ENCODE data around the gene MYO18A.

MYO18A gene

DNA sequence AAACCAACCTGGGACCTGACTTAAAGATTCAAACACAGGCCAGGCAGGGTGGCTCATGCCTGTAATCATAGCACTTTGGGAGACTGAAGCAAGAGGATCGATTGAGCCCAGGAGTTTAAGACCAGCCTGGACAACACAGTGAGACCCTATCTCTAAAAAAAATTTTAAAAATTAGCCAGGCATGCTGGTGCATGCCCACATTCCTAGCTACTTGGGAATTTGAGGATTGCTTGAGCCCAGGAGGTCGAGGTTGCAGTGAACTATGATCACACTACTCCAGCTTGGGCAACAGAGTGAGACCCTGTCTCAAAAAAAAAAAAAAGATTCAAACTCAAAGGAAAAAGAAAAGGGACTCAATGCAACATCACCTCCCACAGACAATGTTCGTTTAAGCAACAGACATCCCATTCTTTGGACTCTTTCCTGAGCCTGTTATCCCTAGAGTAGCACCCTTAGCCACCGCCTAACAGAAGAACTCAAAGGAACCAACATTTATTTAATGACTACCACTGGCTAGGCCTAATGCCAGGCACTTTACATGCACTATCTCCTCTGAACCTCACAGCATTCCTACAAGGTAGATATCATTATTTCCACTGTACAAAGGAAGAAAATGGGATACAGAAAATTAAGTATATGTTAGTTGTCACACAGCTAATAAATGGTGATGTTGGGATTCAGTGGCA is 12.7 kb downstream of the MYO18A start:
- Histone ChIP-seq H3K4me3 (ENCODE audit: low read depth in 1 of 2, low read length in 2 of 2) (no peak overlapping the region), H3K36me3 (ENCODE audit: control insufficient read depth in 1 of 2, insufficient read depth in 2 of 2, low read length in 2 of 2) (peaks cover 0 to 31% of the 10 kb centered on the region in 2 donors), H3K9ac (ENCODE audit: low read depth in 1 of 2, low read length in 2 of 2) (no peak overlapping the region), H3K9me3 (ENCODE audit: control insufficient read depth in 1 of 2, low read length in 2 of 2) (no peaks in the 10 kb centered on the region), H3K27me3 (ENCODE audit: control insufficient read depth in 1 of 2, insufficient read depth in 2 of 2, low read length in 2 of 2) (no peaks in the 10 kb centered on the region), H3K27ac (ENCODE audit: low read depth, low read length) (no peak overlapping the region), H3K4me1 (ENCODE audit: control insufficient read depth in 1 of 2, insufficient read depth in 2 of 2, low read length in 2 of 2) (peaks cover 19 to 29% of the 10 kb centered on the region in 2 donors)

- Histone ChIP-seq H3K4me3 (ENCODE audit: low read depth in 1 of 2, low read length in 2 of 2) (no peak overlapping the region), H3K4me1 (ENCODE audit: control insufficient read depth in 1 of 2, insufficient read depth in 2 of 2, low read length in 2 of 2) (peaks cover 30 to 40% of the 10 kb centered on the region in 2 donors), H3K27ac (ENCODE audit: low read depth, low read length) (no peak overlapping the region), H3K36me3 (ENCODE audit: control insufficient read depth in 1 of 2, insufficient read depth in 2 of 2, low read length in 2 of 2) (peaks cover 0 to 31% of the 10 kb centered on the region in 2 donors), H3K27me3 (ENCODE audit: control insufficient read depth in 1 of 2, insufficient read depth in 2 of 2, low read length in 2 of 2) (no peaks in the 10 kb centered on the region), H3K9ac (ENCODE audit: low read depth in 1 of 2, low read length in 2 of 2) (no peak overlapping the region), H3K9me3 (ENCODE audit: control insufficient read depth in 1 of 2, low read length in 2 of 2) (no peaks in the 10 kb centered on the region)
Measured at GRCh38 chr17:29166507-29166887, 13.7 kb downstream of the MYO18A start.

GRCh38 chr17:29165800-29166506 is 14.2 kb downstream of the MYO18A start:
- Histone ChIP-seq H3K4me3 (ENCODE audit: low read depth in 1 of 2, low read length in 2 of 2) (no peak overlapping the region), H3K36me3 (ENCODE audit: control insufficient read depth in 1 of 2, insufficient read depth in 2 of 2, low read length in 2 of 2) (peaks cover 0 to 31% of the 10 kb centered on the region in 2 donors), H3K9ac (ENCODE audit: low read depth in 1 of 2, low read length in 2 of 2) (no peak overlapping the region), H3K9me3 (ENCODE audit: control insufficient read depth in 1 of 2, low read length in 2 of 2) (no peaks in the 10 kb centered on the region), H3K4me1 (ENCODE audit: control insufficient read depth in 1 of 2, insufficient read depth in 2 of 2, low read length in 2 of 2) (peaks cover 30 to 40% of the 10 kb centered on the region in 2 donors), H3K27ac (ENCODE audit: low read depth, low read length) (no peak overlapping the region), H3K27me3 (ENCODE audit: control insufficient read depth in 1 of 2, insufficient read depth in 2 of 2, low read length in 2 of 2) (no peaks in the 10 kb centered on the region)

DNA sequence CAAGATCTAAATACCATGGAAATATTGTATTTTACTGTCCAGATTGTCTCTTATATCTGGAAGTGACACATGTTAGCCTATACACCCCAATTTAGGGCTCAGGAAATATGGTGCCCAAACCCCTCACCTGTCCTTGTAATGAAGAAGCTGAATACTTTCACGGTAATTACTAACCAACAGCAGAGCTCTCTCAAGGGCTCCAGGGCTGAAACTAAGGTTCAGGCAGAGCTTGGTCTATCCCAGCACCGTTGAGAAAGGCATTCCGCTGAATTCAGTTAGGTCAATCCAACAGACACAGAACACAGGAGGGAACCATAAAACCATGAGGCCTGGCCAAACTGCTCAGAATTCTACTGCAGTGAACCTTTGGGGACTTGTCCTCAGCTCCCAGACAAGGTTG is 14.9 kb downstream of the MYO18A start:
- H3K9ac ChIP-seq (ENCODE audit: low read depth in 1 of 2, low read length in 2 of 2), result no peak overlapping the region
- no peaks in the 10 kb centered on the region for H3K27me3 ChIP-seq (ENCODE audit: control insufficient read depth in 1 of 2, insufficient read depth in 2 of 2, low read length in 2 of 2)
- H3K4me3 ChIP-seq (ENCODE audit: low read depth in 1 of 2, low read length in 2 of 2), result no peak overlapping the region
- no peak overlapping the region for H3K27ac ChIP-seq (ENCODE audit: low read depth, low read length)
- no peaks in the 10 kb centered on the region for H3K9me3 ChIP-seq (ENCODE audit: control insufficient read depth in 1 of 2, low read length in 2 of 2)
- H3K36me3 ChIP-seq (ENCODE audit: control insufficient read depth in 1 of 2, insufficient read depth in 2 of 2, low read length in 2 of 2), result peaks cover 0 to 31% of the 10 kb centered on the region in 2 donors
- peaks cover 33 to 42% of the 10 kb centered on the region in 2 donors for H3K4me1 ChIP-seq (ENCODE audit: control insufficient read depth in 1 of 2, insufficient read depth in 2 of 2, low read length in 2 of 2)

- H3K27me3 ChIP-seq (ENCODE audit: control insufficient read depth in 1 of 2, insufficient read depth in 2 of 2, low read length in 2 of 2), result no peaks in the 10 kb centered on the region
- no peak overlapping the region for H3K4me3 ChIP-seq (ENCODE audit: low read depth in 1 of 2, low read length in 2 of 2)
- no peak overlapping the region for H3K9ac ChIP-seq (ENCODE audit: low read depth in 1 of 2, low read length in 2 of 2)
- H3K36me3 ChIP-seq (ENCODE audit: control insufficient read depth in 1 of 2, insufficient read depth in 2 of 2, low read length in 2 of 2), result peaks cover 0 to 27% of the 10 kb centered on the region in 2 donors
- H3K9me3 ChIP-seq (ENCODE audit: control insufficient read depth in 1 of 2, low read length in 2 of 2), result no peaks in the 10 kb centered on the region
- H3K4me1 ChIP-seq (ENCODE audit: control insufficient read depth in 1 of 2, insufficient read depth in 2 of 2, low read length in 2 of 2), result peaks cover 44 to 49% of the 10 kb centered on the region in 2 donors
- H3K27ac ChIP-seq (ENCODE audit: low read depth, low read length), result no peak overlapping the region
Measured at GRCh38 chr17:29163563-29163962, 16.6 kb downstream of the MYO18A start.

DNA sequence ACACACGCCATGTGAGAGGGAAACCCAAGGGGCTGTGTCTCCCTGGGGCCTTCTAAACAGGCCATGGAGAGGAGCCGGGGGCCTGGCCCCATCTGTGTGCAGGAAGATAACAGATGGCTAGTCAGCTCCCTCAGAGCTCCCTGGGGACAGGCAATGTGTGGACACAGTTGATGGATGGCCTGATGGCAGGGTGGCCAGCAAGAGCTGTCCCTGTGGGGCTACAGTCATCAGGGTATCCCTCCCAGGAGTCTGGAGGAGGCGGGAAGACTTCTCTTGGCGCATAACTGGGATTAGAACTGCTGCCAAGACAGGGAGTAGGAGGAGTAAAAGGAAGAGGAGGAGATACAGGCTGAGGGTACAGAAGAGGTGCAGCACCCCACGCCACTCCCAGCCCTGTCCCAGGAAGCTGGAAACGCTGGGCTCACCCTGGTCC is 17.3 kb downstream of the MYO18A start:
- no peaks in the 10 kb centered on the region for H3K27me3 ChIP-seq (ENCODE audit: control insufficient read depth in 1 of 2, insufficient read depth in 2 of 2, low read length in 2 of 2)
- H3K36me3 ChIP-seq (ENCODE audit: control insufficient read depth in 1 of 2, insufficient read depth in 2 of 2, low read length in 2 of 2), result peaks cover 0 to 27% of the 10 kb centered on the region in 2 donors
- no peak overlapping the region for H3K9ac ChIP-seq (ENCODE audit: low read depth in 1 of 2, low read length in 2 of 2)
- H3K4me1 ChIP-seq (ENCODE audit: control insufficient read depth in 1 of 2, insufficient read depth in 2 of 2, low read length in 2 of 2), result peaks cover 50 to 55% of the 10 kb centered on the region in 2 donors
- H3K4me3 ChIP-seq (ENCODE audit: low read depth in 1 of 2, low read length in 2 of 2), result no peak overlapping the region
- no peaks in the 10 kb centered on the region for H3K9me3 ChIP-seq (ENCODE audit: control insufficient read depth in 1 of 2, low read length in 2 of 2)
- H3K27ac ChIP-seq (ENCODE audit: low read depth, low read length), result no peak overlapping the region

GRCh38 chr17:29162082-29162908 is 17.9 kb downstream of the MYO18A start:
- Histone ChIP-seq H3K27me3 (ENCODE audit: control insufficient read depth in 1 of 2, insufficient read depth in 2 of 2, low read length in 2 of 2) (no peaks in the 10 kb centered on the region), H3K4me1 (ENCODE audit: control insufficient read depth in 1 of 2, insufficient read depth in 2 of 2, low read length in 2 of 2) (peaks cover 57 to 62% of the 10 kb centered on the region in 2 donors), H3K9me3 (ENCODE audit: control insufficient read depth in 1 of 2, low read length in 2 of 2) (no peaks in the 10 kb centered on the region), H3K4me3 (ENCODE audit: low read depth in 1 of 2, low read length in 2 of 2) (no peak overlapping the region), H3K27ac (ENCODE audit: low read depth, low read length) (no peak overlapping the region), H3K9ac (ENCODE audit: low read depth in 1 of 2, low read length in 2 of 2) (no peak overlapping the region), H3K36me3 (ENCODE audit: control insufficient read depth in 1 of 2, insufficient read depth in 2 of 2, low read length in 2 of 2) (peaks cover 0 to 27% of the 10 kb centered on the region in 2 donors)

DNA sequence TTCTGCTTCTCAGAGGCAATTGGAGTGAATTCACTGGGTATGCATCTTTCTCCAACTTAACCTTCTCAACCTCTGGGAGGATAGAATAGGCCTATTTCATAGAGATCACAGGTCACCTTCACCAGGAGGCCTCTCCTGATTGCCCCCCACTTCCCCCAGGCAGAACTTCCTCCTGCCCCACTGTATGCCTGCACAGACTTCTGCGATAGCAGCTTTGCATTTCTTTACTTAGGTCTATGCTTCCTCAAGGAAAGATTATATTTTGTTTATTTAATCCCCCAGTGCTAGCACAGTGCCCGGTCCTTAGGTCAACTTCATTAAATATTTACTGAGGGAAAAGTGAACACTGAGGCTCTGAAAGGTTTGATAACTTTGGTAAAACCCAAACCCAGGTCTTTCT is 19.9 kb downstream of the MYO18A start:
- Histone ChIP-seq H3K9ac (ENCODE audit: low read depth in 1 of 2, low read length in 2 of 2) (peak overlapping the region; percentile 16 to 49), H3K4me3 (ENCODE audit: low read depth in 1 of 2, low read length in 2 of 2) (peak overlapping the region in 1 of 2 donors; percentile 31), H3K4me1 (ENCODE audit: control insufficient read depth in 1 of 2, insufficient read depth in 2 of 2, low read length in 2 of 2) (peaks cover 77 to 82% of the 10 kb centered on the region in 2 donors), H3K36me3 (ENCODE audit: control insufficient read depth in 1 of 2, insufficient read depth in 2 of 2, low read length in 2 of 2) (peaks cover 0 to 13% of the 10 kb centered on the region in 2 donors), H3K27me3 (ENCODE audit: control insufficient read depth in 1 of 2, insufficient read depth in 2 of 2, low read length in 2 of 2) (no peaks in the 10 kb centered on the region), H3K9me3 (ENCODE audit: control insufficient read depth in 1 of 2, low read length in 2 of 2) (no peaks in the 10 kb centered on the region), H3K27ac (ENCODE audit: low read depth, low read length) (no peak overlapping the region)

GRCh38 chr17:29159306-29159860 is 20.8 kb downstream of the MYO18A start:
- Histone ChIP-seq H3K4me1 (ENCODE audit: control insufficient read depth in 1 of 2, insufficient read depth in 2 of 2, low read length in 2 of 2) (peaks cover 86 to 89% of the 10 kb centered on the region in 2 donors), H3K9me3 (ENCODE audit: control insufficient read depth in 1 of 2, low read length in 2 of 2) (no peaks in the 10 kb centered on the region), H3K36me3 (ENCODE audit: control insufficient read depth in 1 of 2, insufficient read depth in 2 of 2, low read length in 2 of 2) (peaks cover 0 to 4% of the 10 kb centered on the region in 2 donors), H3K27ac (ENCODE audit: low read depth, low read length) (peak overlapping the region; percentile 51), H3K9ac (ENCODE audit: low read depth in 1 of 2, low read length in 2 of 2) (peak overlapping the region; percentile 49 to 69), H3K4me3 (ENCODE audit: low read depth in 1 of 2, low read length in 2 of 2) (peak overlapping the region; percentile 31 to 48), H3K27me3 (ENCODE audit: control insufficient read depth in 1 of 2, insufficient read depth in 2 of 2, low read length in 2 of 2) (no peaks in the 10 kb centered on the region)
